Stimulated activated CD4-positive, alpha-beta T cell treated with anti-CD3 and anti-CD28 coated beads, TNF-alpha, amount 100 ng/mL, for 24 hours (primary cell): ENCODE results near the gene DPY19L3.
"Not testable (repeated sequence)": the region's sequence is repeated elsewhere in the genome, so short reads cannot be mapped to it uniquely, and the experiment has no call there.

Experiments
- DNase-seq, 3 experiments: peaks; one replicate each; pipeline ENCODE4 v3.0.0-alpha.2; 2020; ENCODE audit warnings: low read depth in 3 of 3

DPY19L3 gene

DNA sequence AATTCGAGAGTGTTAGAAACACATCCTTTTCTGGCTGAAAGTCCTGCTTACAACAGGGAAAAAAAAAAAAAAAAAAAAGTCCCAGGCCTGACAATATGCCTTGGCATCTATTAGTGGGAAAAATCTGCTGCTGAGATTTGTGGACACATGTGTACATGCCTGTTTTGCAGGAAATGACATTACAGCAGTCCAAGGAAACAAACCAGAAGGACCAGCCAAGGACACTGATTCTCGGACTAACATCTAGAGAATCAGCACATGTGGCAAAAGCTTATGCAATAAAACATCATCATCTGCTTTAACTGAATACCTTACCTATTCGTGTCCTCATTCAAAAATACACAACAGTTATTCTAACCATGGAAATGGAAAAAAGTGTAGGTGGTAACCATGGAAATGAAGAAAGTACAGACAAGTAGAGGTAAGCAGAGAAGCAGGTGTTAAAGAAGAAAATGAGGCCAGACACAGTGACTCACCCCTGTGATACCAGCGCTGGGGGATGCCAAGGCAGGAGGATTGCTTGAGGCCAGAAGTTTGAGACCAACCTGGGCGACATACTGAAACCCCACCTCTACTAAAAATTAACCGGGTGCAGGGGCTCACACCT, 9.4 kb upstream of the DPY19L3 start:
- no peak for DNase-seq

GRCh38 chr19:32397671-32398101, 7.9 kb upstream of the DPY19L3 start:
- no peak for DNase-seq

DNA sequence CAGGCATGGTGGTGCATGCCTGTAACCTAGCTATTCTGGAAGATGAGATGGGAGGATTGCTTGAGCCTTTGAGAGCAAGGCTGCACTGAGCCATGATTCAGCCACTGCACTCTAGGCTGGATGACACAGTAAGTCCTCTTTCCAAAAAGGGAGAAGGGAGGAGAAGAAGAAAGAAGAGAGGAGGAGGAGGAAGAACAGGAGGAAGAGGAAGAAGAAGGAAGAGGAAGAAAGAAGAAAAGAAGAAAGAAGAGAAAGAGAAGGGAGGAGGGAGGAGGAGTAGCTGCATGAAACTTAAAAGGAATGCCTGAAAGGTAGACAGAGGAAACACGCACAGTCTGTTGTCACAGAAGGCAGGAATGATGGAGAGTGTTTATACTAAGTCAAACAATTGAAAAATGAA, 3.6 kb upstream of the DPY19L3 start:
- DNase-seq = no peak

- DNase-seq = no peak
Observed at GRCh38 chr19:32403291-32403995, 2.1 kb upstream of the DPY19L3 start.

DNA sequence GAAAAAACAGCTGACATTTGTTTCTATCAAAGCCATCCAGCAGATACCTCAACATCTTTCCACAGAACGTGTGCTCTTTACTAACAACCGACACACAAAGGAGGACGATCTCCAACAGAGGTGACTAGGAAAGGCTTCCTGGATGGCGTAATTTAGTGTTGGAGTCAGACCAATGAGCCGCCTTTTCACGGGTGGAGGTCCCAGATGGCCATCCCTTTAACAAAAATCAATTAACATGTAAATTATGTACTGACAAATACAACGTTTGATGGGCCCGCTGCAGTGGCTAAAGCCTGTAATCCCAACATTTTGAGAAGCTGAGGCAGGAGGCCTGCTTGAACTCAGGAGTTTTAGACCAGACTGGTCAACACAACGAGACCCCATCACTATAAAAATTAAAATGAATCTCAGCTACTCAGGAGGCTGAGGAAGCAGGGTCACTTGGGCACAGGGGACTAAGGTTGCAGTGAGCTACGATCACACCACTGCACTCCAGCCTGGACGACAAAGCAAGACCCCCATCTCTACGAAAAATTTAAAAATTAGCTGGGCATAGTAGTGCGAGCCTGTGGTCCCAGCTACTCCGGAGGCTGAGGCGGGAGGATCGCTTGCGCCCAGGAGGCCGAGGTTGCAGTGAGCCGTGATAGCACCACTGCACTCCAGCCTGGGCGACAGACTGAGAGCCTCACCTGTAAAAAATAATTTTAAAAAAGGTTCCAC, 1.2 kb upstream of the DPY19L3 start:
- no peak for DNase-seq

GRCh38 chr19:32404933-32405430, 588 bp upstream of the DPY19L3 start:
- DNase-seq = peak in 1 of 3 experiments; percentile 11

DNA sequence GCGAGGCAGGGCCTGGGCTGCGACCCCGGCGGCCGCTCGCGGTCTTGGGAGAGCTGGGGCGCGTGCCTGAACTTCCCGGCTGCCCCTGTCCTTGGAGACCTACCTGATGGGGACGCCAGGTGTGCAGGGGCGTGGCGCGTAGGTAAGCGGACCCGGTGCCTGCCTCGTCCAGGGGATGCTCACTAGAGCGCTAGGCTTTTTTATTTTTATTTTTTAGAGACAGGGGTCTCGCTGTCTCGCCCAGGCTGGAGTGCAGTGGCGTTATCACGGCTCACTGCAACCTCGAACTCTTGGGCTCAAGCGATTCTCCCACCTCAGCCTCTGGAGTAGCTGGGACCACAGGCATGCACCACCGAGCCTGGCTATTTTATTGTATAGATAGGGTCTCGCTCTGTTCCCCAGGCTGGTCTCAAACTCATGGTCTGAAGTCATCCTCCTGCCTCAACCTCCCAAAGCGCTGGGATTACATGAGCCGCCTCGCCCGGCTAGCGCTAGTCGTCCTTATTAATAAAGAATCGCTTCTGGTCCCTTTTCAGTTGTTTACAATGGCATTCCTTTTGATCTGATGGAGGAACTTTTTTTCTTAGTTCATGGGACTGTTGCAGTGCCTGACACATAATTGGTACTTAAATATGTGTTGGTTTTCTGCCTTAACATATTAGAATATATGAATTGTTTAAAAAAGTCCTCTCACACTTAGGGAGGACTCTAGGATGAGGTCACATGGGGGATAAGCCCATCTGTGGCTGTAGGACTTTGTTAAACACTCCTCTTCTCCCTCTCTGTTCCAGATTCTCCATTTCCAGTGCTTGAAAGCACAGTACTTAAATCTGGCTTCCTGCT, 812 bp downstream of the DPY19L3 start:
- DNase-seq = no peak

DNA sequence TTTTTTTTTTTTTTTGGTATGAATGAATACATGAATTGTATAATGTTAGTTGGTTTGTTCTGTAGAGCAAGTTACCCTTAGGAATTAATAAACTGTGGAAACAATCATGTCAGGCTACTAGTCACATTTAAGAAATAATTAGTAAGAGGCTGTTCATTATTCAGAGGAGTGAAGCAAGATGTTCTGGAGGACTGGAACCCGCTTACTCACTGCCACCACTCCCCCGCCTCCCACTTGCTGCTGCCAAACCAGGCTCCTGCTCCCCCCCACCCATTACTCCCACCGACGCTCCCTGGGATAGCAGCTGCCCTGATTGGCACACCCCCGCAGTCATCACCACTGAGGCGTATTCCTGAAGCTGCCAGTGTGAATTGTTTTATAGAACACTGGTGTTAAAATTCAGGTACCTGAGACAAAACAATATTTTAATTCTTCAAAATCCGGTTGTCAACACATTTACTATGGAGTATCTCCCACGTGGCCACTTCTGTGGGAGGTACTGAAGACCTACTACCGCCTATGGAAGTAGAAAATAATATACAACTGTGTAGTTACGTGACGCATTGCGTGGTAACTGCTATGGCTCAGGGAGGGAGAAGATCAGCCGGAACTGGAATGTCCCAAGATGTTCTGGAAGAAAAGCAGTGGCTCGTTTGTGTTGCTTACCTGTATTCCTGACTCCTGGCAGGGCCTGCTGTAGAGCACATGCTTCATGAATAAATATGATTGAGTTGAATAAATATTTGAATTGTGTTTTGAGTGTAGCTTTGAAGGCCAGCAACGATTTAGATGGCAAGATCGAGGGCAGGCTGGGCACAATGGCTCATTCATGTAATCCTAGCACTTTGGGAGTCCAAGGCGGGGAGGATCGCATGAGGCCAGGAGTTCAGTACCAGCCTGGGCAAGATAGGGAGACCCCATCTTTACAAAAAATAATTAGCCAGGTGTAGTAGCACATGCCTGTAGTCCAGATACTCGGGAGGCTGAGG, 1.7 kb downstream of the DPY19L3 start:
- no peak for DNase-seq

- DNase-seq = no peak
Observed at GRCh38 chr19:32415246-32415645, 9.7 kb downstream of the DPY19L3 start.

GRCh38 chr19:32415669-32416068, 10.1 kb downstream of the DPY19L3 start:
- no peak for DNase-seq

DNA sequence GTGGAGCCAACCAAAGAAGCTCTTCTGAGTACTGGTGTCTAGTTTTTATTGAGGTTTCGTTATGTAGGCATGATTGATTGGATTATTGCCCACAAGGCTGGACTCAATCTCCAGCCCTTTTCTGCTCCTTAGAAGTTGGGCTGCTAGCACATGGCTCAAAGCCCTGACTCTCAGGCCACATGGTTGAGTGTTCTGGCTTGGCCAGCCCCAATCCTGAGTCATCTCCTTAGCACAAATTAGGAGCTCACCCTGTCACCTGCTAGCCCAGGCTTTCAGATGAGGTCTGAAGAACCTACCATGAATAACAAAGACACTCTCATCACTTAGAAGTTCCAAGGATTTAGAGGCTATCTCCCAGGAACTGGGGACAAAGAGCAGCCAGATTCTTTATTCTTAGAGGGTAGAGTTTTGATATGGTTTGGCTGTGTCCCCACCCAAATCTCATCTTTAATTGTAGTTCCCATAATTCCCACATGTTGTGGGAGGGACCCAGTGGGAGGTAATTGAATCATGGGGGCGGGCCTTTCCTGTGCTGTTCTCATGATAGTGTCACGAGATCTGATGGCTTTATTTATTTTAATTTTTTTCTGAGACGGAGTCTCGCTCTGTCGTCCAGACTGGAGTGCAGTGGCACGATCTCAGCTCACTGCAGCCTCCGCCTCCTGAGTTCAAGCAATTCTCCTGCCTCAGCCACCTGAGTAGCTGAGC, 11.3 kb downstream of the DPY19L3 start:
- no peak for DNase-seq

DNA sequence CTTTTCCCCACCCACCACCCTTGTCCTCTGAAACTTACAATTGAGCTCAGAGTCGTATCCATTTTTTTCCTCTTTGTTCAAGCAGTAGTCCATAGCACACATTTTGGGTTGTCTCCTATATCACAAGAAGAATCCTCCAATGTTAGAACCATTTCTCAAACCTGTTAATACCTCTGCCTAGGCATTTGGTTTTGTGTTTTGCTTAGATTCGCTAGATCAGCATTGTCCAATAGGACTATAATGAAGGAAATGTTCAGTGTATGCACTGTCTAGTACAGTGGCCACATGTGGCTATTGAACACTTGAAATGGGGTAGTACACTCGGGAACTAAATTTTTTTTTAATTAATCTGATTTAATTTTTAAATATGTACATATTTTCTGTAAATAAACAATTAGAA, 12.6 kb downstream of the DPY19L3 start:
- no peak for DNase-seq

GRCh38 chr19:32421589-32422361, 16.2 kb downstream of the DPY19L3 start:
- DNase-seq = no peak

DNA sequence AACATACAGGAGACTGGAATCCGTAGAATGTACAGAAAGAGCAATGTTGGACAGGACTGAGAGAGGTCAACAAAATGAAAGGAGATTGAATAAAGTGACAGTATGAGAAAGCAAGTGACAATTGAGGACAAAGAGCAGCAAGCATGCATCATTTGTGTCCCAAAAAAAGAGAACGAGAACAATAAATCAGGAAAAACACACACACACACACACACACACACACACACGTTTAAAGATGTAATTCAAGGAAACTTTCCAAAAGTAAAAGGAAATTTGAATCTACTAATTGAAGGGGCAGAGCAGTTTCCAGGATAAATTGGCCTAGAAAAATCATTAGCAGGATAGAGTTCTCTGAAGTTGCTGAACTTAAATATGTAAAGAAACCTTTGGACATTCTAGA, 16.9 kb downstream of the DPY19L3 start:
- DNase-seq = no peak

- not testable (repeated sequence) for DNase-seq
Observed at GRCh38 chr19:32423944-32424343, 18.4 kb downstream of the DPY19L3 start.

GRCh38 chr19:32427536-32427935, 22.0 kb downstream of the DPY19L3 start:
- DNase-seq = no peak

DNA sequence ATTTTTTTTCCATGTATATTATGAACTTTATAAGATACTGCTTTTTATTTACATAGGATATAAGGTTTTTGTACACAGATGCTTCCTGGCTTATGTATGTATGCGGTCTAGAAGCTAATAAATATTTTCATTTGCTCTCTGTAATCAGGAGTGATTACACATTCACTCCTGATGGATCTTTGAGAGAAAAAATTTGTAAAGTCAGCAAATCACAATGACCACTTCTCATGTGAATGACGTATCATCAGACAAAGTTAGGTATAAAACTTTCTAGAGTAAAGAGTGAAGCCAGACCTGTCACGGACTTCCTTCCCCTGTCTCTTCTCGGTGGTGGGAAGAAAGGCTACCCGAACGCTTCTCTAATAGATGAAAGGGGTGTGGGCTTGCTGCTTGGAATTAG, 31.1 kb downstream of the DPY19L3 start:
- DNase-seq = no peak

- DNase-seq = no peak
Observed at GRCh38 chr19:32437096-32437495, 31.5 kb downstream of the DPY19L3 start.

- DNase-seq = no peak
Observed at GRCh38 chr19:32438751-32439150, 33.2 kb downstream of the DPY19L3 start.
